Colonic mucosa (tissue), 4 donors: ENCODE measurements around the gene CAPN5. TPM values are rescaled to one million over a fixed set of nuclear protein-coding genes. Genes with fewer than 3 reads are reported as not detected.

Source experiments
- DNase-seq: peaks from one replicate; pipeline ENCODE4 v3.0.0-alpha.2; 2020
- H3K27ac ChIP-seq: fragments of 200-600 bp; one replicate; pipeline ENCODE4 v1.8.0; 2021
- H3K27me3 ChIP-seq: fragments of 200-600 bp; one replicate; pipeline ENCODE4 v1.8.0; 2021
- H3K36me3 ChIP-seq: fragments of 200-600 bp; one replicate; pipeline ENCODE4 v1.8.0; 2021
- H3K4me1 ChIP-seq: fragments of 200-600 bp; one replicate; pipeline ENCODE4 v1.8.0; 2021; ENCODE audit warnings: mild to moderate bottlenecking
- H3K4me3 ChIP-seq: fragments of 200-600 bp; one replicate; pipeline ENCODE4 v1.8.0; 2021
- H3K9ac ChIP-seq, 2 donors: one replicate each; pipeline ENCODE4 v1.7.0; 2013; ENCODE audit warnings: control low read depth in 2 of 2, low read depth in 2 of 2, low read length in 2 of 2
- H3K9me3 ChIP-seq: fragments of 200-600 bp; one replicate; pipeline ENCODE4 v1.8.0; 2021
- CTCF ChIP-seq: fragments of 200-600 bp; IDR thresholded peaks from one replicate; pipeline ENCODE4 v1.8.0; 2022; ENCODE audit warnings: antibody characterized with exemption, mild to moderate bottlenecking
- intact Hi-C: fragments of 100-400 bp; cut with DNase I; formaldehyde crosslinking; loops from one replicate; pipeline ENCODE4 v1.14.1; 2022
- total RNA-seq, 2 donors: library from RNA; stranded (reverse); fragmentation: NEBNext Ultra II Directional in 1 of 2; extraction: Animal tissue kit (Norgen Biotek cat#: 25700) in 1 of 2; gene quantifications; one replicate each; pipeline ENCODE4 v1.2.1, GENCODE V29; 2021
- donor health status: healthy.
- donor health status: DM: no; HTN: no; CAD: no.
- donor health status: DM: no; HTN: no; CAD: no.

CAPN5 gene
- total RNA-seq, 2 donors from 2014 or later: 258 to 267 TPM

GRCh38 chr11:77055101-77055561 lies 11.6 kb upstream of the CAPN5 start:
- intact Hi-C loops: no loop called here
- no peaks in the 10 kb centered on the region for H3K4me1 ChIP-seq
- TF ChIP-seq CTCF: no peak
- no peaks in the 10 kb centered on the region for H3K36me3 ChIP-seq
- no peaks in the 10 kb centered on the region for H3K27me3 ChIP-seq
- H3K27ac ChIP-seq: no peak overlapping the region
- no peak overlapping the region for H3K9ac ChIP-seq
- DNase-seq: no peak
- H3K4me3 ChIP-seq: no peak overlapping the region
- H3K9me3 ChIP-seq: no peaks in the 10 kb centered on the region

- no peaks in the 10 kb centered on the region for H3K9me3 ChIP-seq
- H3K36me3 ChIP-seq: no peaks in the 10 kb centered on the region
- no peaks in the 10 kb centered on the region for H3K4me1 ChIP-seq
- H3K9ac ChIP-seq: no peak overlapping the region
- no peak overlapping the region for H3K4me3 ChIP-seq
- intact Hi-C loops: no loop called here
- no peaks in the 10 kb centered on the region for H3K27me3 ChIP-seq
- no peak for TF ChIP-seq CTCF
- H3K27ac ChIP-seq: no peak overlapping the region
- no peak for DNase-seq
Measured at GRCh38 chr11:77055913-77056312, 10.9 kb upstream of the CAPN5 start.

- H3K4me3 ChIP-seq: no peak overlapping the region
- no peak for DNase-seq
- no peaks in the 10 kb centered on the region for H3K27me3 ChIP-seq
- H3K9ac ChIP-seq: no peak overlapping the region
- H3K4me1 ChIP-seq: no peaks in the 10 kb centered on the region
- TF ChIP-seq CTCF: no peak
- intact Hi-C loops: no loop called here
- H3K27ac ChIP-seq: no peak overlapping the region
- H3K9me3 ChIP-seq: no peaks in the 10 kb centered on the region
- no peaks in the 10 kb centered on the region for H3K36me3 ChIP-seq
Measured at GRCh38 chr11:77056814-77057402, 9.9 kb upstream of the CAPN5 start.

GRCh38 chr11:77057938-77058474 lies 8.8 kb upstream of the CAPN5 start:
- no peak for DNase-seq
- TF ChIP-seq CTCF: no peak
- intact Hi-C loops: no loop called here

GRCh38 chr11:77058900-77059299 lies 7.9 kb upstream of the CAPN5 start:
- Histone ChIP-seq H3K27me3 (no peaks in the 10 kb centered on the region), H3K4me1 (peaks cover 4% of the 10 kb centered on the region), H3K4me3 (no peak overlapping the region), H3K9me3 (no peaks in the 10 kb centered on the region), H3K9ac (no peak overlapping the region), H3K27ac (no peak overlapping the region), H3K36me3 (no peaks in the 10 kb centered on the region)
- intact Hi-C loops: no loop called here
- TF ChIP-seq CTCF: no peak
- no peak for DNase-seq

More at GRCh38 chr11:77057938-77058474, 8.8 kb upstream of the CAPN5 start:
- Histone ChIP-seq H3K4me3 (no peak overlapping the region), H3K9ac (no peak overlapping the region), H3K36me3 (no peaks in the 10 kb centered on the region), H3K4me1 (peaks cover under 1% of the 10 kb centered on the region), H3K27me3 (no peaks in the 10 kb centered on the region), H3K9me3 (no peaks in the 10 kb centered on the region), H3K27ac (no peak overlapping the region)
